CD4-positive, alpha-beta T cell treated with Interleukin-6 for 4 hours (primary cell): Measurements from ENCODE around the gene CSMD2.

Experiments used
- DNase-seq: peaks from one replicate; pipeline ENCODE4 v3.0.0-alpha.2; 2020; ENCODE audit warnings: mixed read lengths

Gene CSMD2

GRCh38 chr1:34153246-34153645 is 11.8 kb downstream of the CSMD2 start:
- DNase-seq = no peak

- DNase-seq = no peak
Measured at GRCh38 chr1:34149501-34149900, 15.5 kb downstream of the CSMD2 start.

- no peak for DNase-seq
Measured at GRCh38 chr1:34147301-34147700, 17.7 kb downstream of the CSMD2 start.

- no peak for DNase-seq
Measured at GRCh38 chr1:34144766-34145165, 20.3 kb downstream of the CSMD2 start.

GRCh38 chr1:34143975-34144374 is 21.1 kb downstream of the CSMD2 start:
- DNase-seq = no peak

- no peak for DNase-seq
Measured at GRCh38 chr1:34140011-34140676, 24.9 kb downstream of the CSMD2 start.

- DNase-seq = no peak
Measured at GRCh38 chr1:34137411-34137810, 27.6 kb downstream of the CSMD2 start.

GRCh38 chr1:34132161-34132420 is 32.9 kb downstream of the CSMD2 start:
- DNase-seq = no peak

- DNase-seq = no peak
Measured at GRCh38 chr1:34131396-34132160, 33.5 kb downstream of the CSMD2 start.

- no peak for DNase-seq
Measured at GRCh38 chr1:34130306-34130705, 34.7 kb downstream of the CSMD2 start.

GRCh38 chr1:34129630-34130029 is 35.4 kb downstream of the CSMD2 start:
- DNase-seq = no peak

GRCh38 chr1:34128186-34128889 is 36.7 kb downstream of the CSMD2 start:
- no peak for DNase-seq

- no peak for DNase-seq
Measured at GRCh38 chr1:34127006-34128000, 37.7 kb downstream of the CSMD2 start.

GRCh38 chr1:34126486-34126885 is 38.5 kb downstream of the CSMD2 start:
- DNase-seq = no peak

- DNase-seq = no peak
Measured at GRCh38 chr1:34125721-34126380, 39.2 kb downstream of the CSMD2 start.

GRCh38 chr1:34122080-34122932 is 42.7 kb downstream of the CSMD2 start:
- no peak for DNase-seq

GRCh38 chr1:34115233-34115632 is 49.8 kb downstream of the CSMD2 start:
- no peak for DNase-seq

GRCh38 chr1:34113887-34114286 is 51.1 kb downstream of the CSMD2 start:
- DNase-seq = no peak

GRCh38 chr1:34113362-34113761 is 51.7 kb downstream of the CSMD2 start:
- no peak for DNase-seq

GRCh38 chr1:34108711-34109110 is 56.3 kb downstream of the CSMD2 start:
- no peak for DNase-seq

- DNase-seq = no peak
Measured at GRCh38 chr1:34108269-34108668, 56.8 kb downstream of the CSMD2 start.
